ENCODE measurements around the gene LNX1.
A peak's percentile ranks its signal among the peaks of the same experiment; 100 is the strongest.

The LNX1 gene

GRCh38 chr4:53487766-53488165, 103.5 kb downstream of the LNX1 start:
- no peak for DNase-seq (ENCODE audit: low read depth)
- H3K4me3 ChIP-seq (ENCODE audit: low read length) = no peak overlapping the region
- no peak for TF ChIP-seq CTCF (conservative IDR thresholded peaks at IDR 0.05; ENCODE audit: low read length)

GRCh38 chr4:53485658-53486040, 105.6 kb downstream of the LNX1 start:
- H3K4me3 ChIP-seq (ENCODE audit: low read length) = no peak overlapping the region
- no peak for DNase-seq (ENCODE audit: low read depth)
- no peak for TF ChIP-seq CTCF (conservative IDR thresholded peaks at IDR 0.05; ENCODE audit: low read length)

GRCh38 chr4:53484911-53485657, 106.2 kb downstream of the LNX1 start:
- no peak overlapping the region for H3K4me3 ChIP-seq (ENCODE audit: low read length)
- no peak for TF ChIP-seq CTCF (conservative IDR thresholded peaks at IDR 0.05; ENCODE audit: low read length)
- DNase-seq (ENCODE audit: low read depth) = peak; percentile 16

GRCh38 chr4:53483250-53483649, 108.0 kb downstream of the LNX1 start:
- DNase-seq (ENCODE audit: low read depth) = no peak
- H3K4me3 ChIP-seq (ENCODE audit: low read length) = no peak overlapping the region
- TF ChIP-seq CTCF (conservative IDR thresholded peaks at IDR 0.05; ENCODE audit: low read length) = no peak

GRCh38 chr4:53481586-53481985, 109.7 kb downstream of the LNX1 start:
- no peak for TF ChIP-seq CTCF (conservative IDR thresholded peaks at IDR 0.05; ENCODE audit: low read length)
- no peak for DNase-seq (ENCODE audit: low read depth)
- H3K4me3 ChIP-seq (ENCODE audit: low read length) = no peak overlapping the region

- no peak overlapping the region for H3K4me3 ChIP-seq (ENCODE audit: low read length)
- no peak for TF ChIP-seq CTCF (conservative IDR thresholded peaks at IDR 0.05; ENCODE audit: low read length)
- DNase-seq (ENCODE audit: low read depth) = peak; percentile 39
Observed at GRCh38 chr4:53480909-53481308, 110.4 kb downstream of the LNX1 start.

- no peak for TF ChIP-seq CTCF (conservative IDR thresholded peaks at IDR 0.05; ENCODE audit: low read length)
- peak; percentile 88 for DNase-seq (ENCODE audit: low read depth)
- no peak overlapping the region for H3K4me3 ChIP-seq (ENCODE audit: low read length)
Observed at GRCh38 chr4:53479736-53480525, 111.4 kb downstream of the LNX1 start.
